H9 (cell line): ENCODE measurements around the gene IGDCC3. TPM values are rescaled to one million over a fixed set of nuclear protein-coding genes. Genes with fewer than 3 reads are reported as not detected.

Experiments
- DNase-seq: peaks from one replicate; pipeline ENCODE4 v3.0.0-alpha.2; 2017
- H2AFZ ChIP-seq: one replicate; pipeline ENCODE4 v1.6.1; 2013; ENCODE audit warnings: mild to moderate bottlenecking, low read length, control low read depth, moderate library complexity
- H2AK5ac ChIP-seq: 2 replicates; pipeline ENCODE4 v1.6.1; 2013; ENCODE audit warnings: low read length, control low read depth, mixed read lengths; ENCODE audit not compliant: insufficient read length
- H2BK120ac ChIP-seq: one replicate; pipeline ENCODE4 v1.6.1; 2013; ENCODE audit warnings: low read depth, mild to moderate bottlenecking, low read length, control low read depth, inconsistent platforms; ENCODE audit not compliant: poor library complexity, severe bottlenecking
- H2BK12ac ChIP-seq: 2 replicates; pipeline ENCODE4 v1.6.1; 2013; ENCODE audit warnings: low read length, control low read depth, mixed read lengths, low read depth; ENCODE audit not compliant: insufficient read length
- H2BK15ac ChIP-seq: 2 replicates; pipeline ENCODE4 v1.6.1; 2013; ENCODE audit warnings: low read depth, low read length, control low read depth
- H2BK20ac ChIP-seq: one replicate; pipeline ENCODE4 v1.6.1; 2013; ENCODE audit warnings: low read depth, mild to moderate bottlenecking, low read length, control low read depth, inconsistent platforms; ENCODE audit not compliant: poor library complexity, severe bottlenecking
- H2BK5ac ChIP-seq: 2 replicates; pipeline ENCODE4 v1.6.1; 2013; ENCODE audit warnings: low read length, control low read depth, mixed read lengths; ENCODE audit not compliant: insufficient read length
- H3K14ac ChIP-seq: 2 replicates; pipeline ENCODE4 v1.6.1; 2013; ENCODE audit warnings: low read length, control low read depth; ENCODE audit not compliant: insufficient read depth
- H3K18ac ChIP-seq: 2 replicates; pipeline ENCODE4 v1.6.1; 2013; ENCODE audit warnings: low read depth, mild to moderate bottlenecking, mixed read lengths, low read length, control low read depth; ENCODE audit not compliant: insufficient read length
- H3K23ac ChIP-seq: 2 replicates; pipeline ENCODE4 v1.6.1; 2013; ENCODE audit warnings: low read length, control low read depth, mixed read lengths, low read depth; ENCODE audit not compliant: insufficient read length
- H3K23me2 ChIP-seq: 2 replicates; pipeline ENCODE4 v1.6.1; 2013; ENCODE audit warnings: low read depth, mild to moderate bottlenecking, mixed read lengths, low read length, control low read depth; ENCODE audit not compliant: insufficient read length, poor library complexity, severe bottlenecking
- H3K27ac ChIP-seq: 2 replicates; pipeline ENCODE4 v1.5.1; 2013; ENCODE audit warnings: low read length, control low read depth, mixed read lengths, low read depth; ENCODE audit not compliant: insufficient read length
- H3K27me3 ChIP-seq: 2 replicates; pipeline ENCODE4 v1.6.1; 2013; ENCODE audit warnings: low read length, control low read depth, inconsistent platforms; ENCODE audit not compliant: insufficient read depth
- H3K4ac ChIP-seq: 2 replicates; pipeline ENCODE4 v1.6.1; 2013; ENCODE audit warnings: low read depth, mild to moderate bottlenecking, control low read depth, inconsistent platforms, low read length, moderate library complexity
- H3K4me1 ChIP-seq: 2 replicates; pipeline ENCODE4 v1.6.1; 2013; ENCODE audit warnings: low read length, control low read depth, inconsistent platforms; ENCODE audit not compliant: insufficient read depth
- H3K4me2 ChIP-seq: 2 replicates; pipeline ENCODE4 v1.6.1; 2013; ENCODE audit warnings: low read length, control low read depth, mixed read lengths; ENCODE audit not compliant: insufficient read length, insufficient read depth
- H3K56ac ChIP-seq: 2 replicates; pipeline ENCODE4 v1.6.1; 2013; ENCODE audit warnings: low read depth, mild to moderate bottlenecking, mixed read lengths, low read length, control low read depth; ENCODE audit not compliant: insufficient read length
- H3K79me1 ChIP-seq: 2 replicates; pipeline ENCODE4 v1.6.1; 2013; ENCODE audit warnings: low read depth, mild to moderate bottlenecking, moderate library complexity, low read length, control low read depth, inconsistent platforms; ENCODE audit not compliant: insufficient read depth, poor library complexity, severe bottlenecking
- H3K79me2 ChIP-seq: 2 replicates; pipeline ENCODE4 v1.6.1; 2013; ENCODE audit warnings: low read length, control low read depth, inconsistent platforms; ENCODE audit not compliant: insufficient read depth
- H3K9ac ChIP-seq: 2 replicates; pipeline ENCODE4 v1.6.1; 2013; ENCODE audit warnings: low read length, control low read depth, mixed read lengths; ENCODE audit not compliant: insufficient read length; ENCODE audit errors: extremely low read depth
- H3K9me3 ChIP-seq: one replicate; pipeline ENCODE4 v1.6.1; 2013; ENCODE audit warnings: low read depth, low read length, inconsistent platforms; ENCODE audit not compliant: control insufficient read depth
- H3T11ph ChIP-seq: one replicate; pipeline ENCODE4 v1.6.1; 2013; ENCODE audit warnings: mild to moderate bottlenecking, low read length, control low read depth, inconsistent platforms
- H4K20me1 ChIP-seq: one replicate; pipeline ENCODE4 v1.6.1; 2013; ENCODE audit not compliant: control insufficient read depth, insufficient read length, insufficient read depth
- H4K5ac ChIP-seq: 2 replicates; pipeline ENCODE4 v1.6.1; 2013; ENCODE audit warnings: low read depth, mild to moderate bottlenecking, mixed read lengths, low read length, control low read depth; ENCODE audit not compliant: insufficient read length
- H4K8ac ChIP-seq: replicated peaks from 2 replicates; pipeline ENCODE4 v1.6.1; 2013; ENCODE audit warnings: low read length, control low read depth, mixed read lengths, low read depth; ENCODE audit not compliant: insufficient read length
- H4K91ac ChIP-seq: 2 replicates; pipeline ENCODE4 v1.6.1; 2013; ENCODE audit warnings: low read depth, mild to moderate bottlenecking, moderate library complexity, mixed read lengths, low read length, control low read depth; ENCODE audit not compliant: insufficient read length
- H3K27ac Mint-ChIP-seq, 3 experiments: 2 replicates in 2 of 3; 3 replicates in 1 of 3; pipeline ENCODE4 v1.8.0; 2020 to 2021; ENCODE audit warnings: mixed read lengths in 3 of 3, mild to moderate bottlenecking in 1 of 3, moderate library complexity in 1 of 3
- H3K27me3 Mint-ChIP-seq: 2 replicates; pipeline ENCODE4 v1.8.0; 2021; ENCODE audit warnings: low read depth, mild to moderate bottlenecking, moderate library complexity, mixed read lengths
- H3K36me3 Mint-ChIP-seq, 3 experiments: 2 replicates in 2 of 3; 3 replicates in 1 of 3; pipeline ENCODE4 v1.8.0; 2020 to 2021; ENCODE audit warnings: low read depth in 3 of 3, mixed read lengths in 3 of 3; ENCODE audit not compliant: insufficient read depth in 1 of 3
- H3K4me1 Mint-ChIP-seq, 2 experiments: 2 replicates each; pipeline ENCODE4 v1.8.0; 2020; ENCODE audit warnings: mixed read lengths in 2 of 2
- H3K4me3 Mint-ChIP-seq, 2 experiments: 2 replicates in 1 of 2; 3 replicates in 1 of 2; pipeline ENCODE4 v1.8.0; 2020 to 2021; ENCODE audit warnings: mild to moderate bottlenecking in 2 of 2, mixed read lengths in 2 of 2, moderate library complexity in 1 of 2
- H3K9me3 Mint-ChIP-seq, 2 experiments: 2 replicates in 1 of 2; 3 replicates in 1 of 2; pipeline ENCODE4 v1.8.0; 2020; ENCODE audit warnings: mild to moderate bottlenecking in 2 of 2, mixed read lengths in 2 of 2, moderate library complexity in 1 of 2
- CTCF ChIP-seq: fragments of 200-600 bp; sonication (generic); conservative IDR thresholded peaks from 3 replicates; pipeline ENCODE4 v1.8.0; 2021; ENCODE audit warnings: antibody characterized with exemption, mild to moderate bottlenecking
- WGBS: extraction: QIAGEN DNeasy Blood & Tissue Kit; methylation state at CpG from one replicate; pipeline ENCODE4 v1.1.7; 2013; ENCODE audit warnings: missing lambda C conversion rate, low lambda C conversion rate, mixed read lengths; ENCODE audit not compliant: insufficient read length; ENCODE audit errors: extremely low coverage; 5-methylcytosine and 5-hydroxymethylcytosine counted together
- total RNA-seq: library from RNA; stranded (reverse); gene quantifications from 2 replicates; pipeline ENCODE4 v1.2.1, GENCODE V29; 2021

Gene IGDCC3
- total RNA-seq, 1 experiment from 2014 or later: 18.9 TPM

- peaks cover 12 to 20% of the 10 kb centered on the region in 2 experiments for H3K4me1 Mint-ChIP-seq
- H2BK20ac ChIP-seq: no peak overlapping the region
- H3K79me1 ChIP-seq: no peaks in the 10 kb centered on the region
- no peak overlapping the region for H3T11ph ChIP-seq
- H3K27me3 ChIP-seq: no peaks in the 10 kb centered on the region
- H3K4me2 ChIP-seq: no peak overlapping the region
- H3K79me2 ChIP-seq: no peaks in the 10 kb centered on the region
- no peak for DNase-seq
- no peaks in the 10 kb centered on the region for H3K4me1 ChIP-seq
- no peak overlapping the region for H4K91ac ChIP-seq
- no peak for TF ChIP-seq CTCF
- no peaks in the 10 kb centered on the region for H3K23me2 ChIP-seq
- no peak overlapping the region for H2AFZ ChIP-seq
- H2BK12ac ChIP-seq: no peak overlapping the region
- H4K5ac ChIP-seq: no peak overlapping the region
- WGBS: no CpG with 5 or more reads among the region's 21 CpGs
- peak overlapping the region in 1 of 3 experiments; percentile 20; a peak in 2 of 7 replicates for H3K27ac Mint-ChIP-seq
- no peak overlapping the region for H4K8ac ChIP-seq
- H3K23ac ChIP-seq: no peak overlapping the region
- no peaks in the 10 kb centered on the region for H3K9me3 ChIP-seq
- H2BK120ac ChIP-seq: no peak overlapping the region
- H3K56ac ChIP-seq: no peak overlapping the region
- no peaks in the 10 kb centered on the region; the same call in 1 of the 2 replicates for H3K27me3 Mint-ChIP-seq
- H3K18ac ChIP-seq: no peak overlapping the region
- no peak overlapping the region for H3K4me3 Mint-ChIP-seq
- no peak overlapping the region for H3K27ac ChIP-seq
- peaks cover 19 to 28% (median 25%) of the 10 kb centered on the region in 3 experiments; a peak in 6 of 7 replicates for H3K36me3 Mint-ChIP-seq
- no peaks in the 10 kb centered on the region; a peak in 1 of 5 replicates for H3K9me3 Mint-ChIP-seq
- no peak overlapping the region for H2BK5ac ChIP-seq
- H4K20me1 ChIP-seq: no peaks in the 10 kb centered on the region
- H2AK5ac ChIP-seq: no peak overlapping the region
- no peak overlapping the region for H3K14ac ChIP-seq
- H3K9ac ChIP-seq: no peak overlapping the region
- no peak overlapping the region for H2BK15ac ChIP-seq
- no peak overlapping the region for H3K4ac ChIP-seq
Measured at GRCh38 chr15:65328506-65329287, 49.1 kb downstream of the IGDCC3 start.
